HepG2 (cell line): ENCODE measurements around the gene CASKIN1. TPM values are rescaled to one million over a fixed set of nuclear protein-coding genes. Genes with fewer than 3 reads are reported as not detected.

Experiments used
- ATAC-seq: fragments of 200-7000 bp; cut with Tn5 transposase; 3 replicates; pipeline ENCODE4 v1.9.1; 2020; ENCODE audit warnings: mild to moderate bottlenecking, moderate library complexity
- BruUV-seq: library from RNA; stranded (reverse); fragments of 400-500 nt; replicated peaks from 2 replicates; lab custom pipeline; 2021; lab: Mats Ljungman, UMichigan
- CTCF ChIA-PET: fragments of 300-600 bp; formaldehyde crosslinking; extraction: SDS; loops from one replicate; lab custom pipeline; 2021; ENCODE audit warnings: low total read pairs, inconsistent platforms, low intra/inter-chr PET ratio; lab: Yijun Ruan, JAX
- POLR2A ChIA-PET: fragments of 350-600 bp; sonication (Branson Sonifier 250); formaldehyde crosslinking; loops from one replicate; lab custom pipeline; 2020; ENCODE audit warnings: antibody characterized with exemption, inconsistent platforms; lab: Yijun Ruan, JAX
- DNase-seq: peaks from one replicate; pipeline ENCODE4 v3.0.0-alpha.2; 2015; ENCODE audit warnings: low spot score
- FAIRE-seq: peaks from 3 replicates; lab custom pipeline; 2011; peaks lifted over from hg19 to GRCh38; lab: Jason Lieb, UNC
- H2AFZ ChIP-seq: one replicate; pipeline ENCODE4 v1.6.1; 2011; ENCODE audit warnings: low read length, inconsistent platforms
- H3K27ac ChIP-seq: fragments of 300-600 bp; 3 replicates; pipeline ENCODE4 v1.8.0; 2011; ENCODE audit warnings: mixed run types, mild to moderate bottlenecking, mixed read lengths, low read length, inconsistent platforms; ENCODE audit not compliant: insufficient read depth; ENCODE audit errors: extremely low read length
- H3K27me3 ChIP-seq, 2 experiments: fragments of 200-600 bp in 1 of 2; 2 replicates in 1 of 2; 3 replicates in 1 of 2; pipeline versions ENCODE4 v1.6.0 to v1.8.0; 2011; ENCODE audit warnings: low read length in 2 of 2, mild to moderate bottlenecking in 2 of 2, moderate library complexity in 2 of 2, inconsistent platforms in 1 of 2; ENCODE audit not compliant: insufficient read depth in 2 of 2, control insufficient read depth in 1 of 2
- H3K36me3 ChIP-seq, 2 experiments: fragments of 200-600 bp in 1 of 2; replicated peaks in 1 of 2; 2 replicates in 1 of 2; 3 replicates in 1 of 2; pipeline versions ENCODE4 v1.5.1 to v1.8.0; 2011; ENCODE audit warnings: low read length in 2 of 2, inconsistent platforms in 1 of 2; ENCODE audit not compliant: insufficient read depth in 2 of 2, control insufficient read depth in 1 of 2
- H3K4me1 ChIP-seq: 2 replicates; pipeline ENCODE4 v1.5.1; 2012; ENCODE audit warnings: low read length, inconsistent platforms; ENCODE audit not compliant: insufficient read depth
- H3K4me2 ChIP-seq: 2 replicates; pipeline ENCODE4 v1.6.0; 2011; ENCODE audit warnings: low read depth, low read length, inconsistent platforms
- H3K4me3 ChIP-seq, 3 experiments: fragments of 200-600 bp in 1 of 3; sonication (generic), shearing (Covaris generic) in 1 of 3; replicated peaks in 1 of 3; 2 replicates each; pipeline ENCODE4 v1.5.1; 2011 to 2016; ENCODE audit warnings: low read length in 3 of 3, inconsistent platforms in 2 of 3, low read depth in 2 of 3, mild to moderate bottlenecking in 2 of 3, control low read depth in 1 of 3, mixed read lengths in 1 of 3; ENCODE audit not compliant: insufficient read depth in 1 of 3
- H3K79me2 ChIP-seq: one replicate; pipeline ENCODE4 v1.6.1; 2011; ENCODE audit warnings: low read length, inconsistent platforms; ENCODE audit not compliant: insufficient read depth
- H3K9ac ChIP-seq: 2 replicates; pipeline ENCODE4 v1.6.0; 2011; ENCODE audit warnings: mild to moderate bottlenecking, low read depth, low read length, inconsistent platforms; ENCODE audit not compliant: insufficient read depth
- H3K9me3 ChIP-seq: 2 replicates; pipeline ENCODE4 v1.5.1; 2012; ENCODE audit warnings: mild to moderate bottlenecking, low read length
- H4K20me1 ChIP-seq: 2 replicates; pipeline ENCODE4 v1.6.0; 2011; ENCODE audit warnings: inconsistent platforms, mild to moderate bottlenecking, low read length, moderate library complexity; ENCODE audit not compliant: insufficient read depth
- AGO2 ChIP-seq: fragments of 200-400 bp; formaldehyde crosslinking; optimal IDR thresholded peaks from 2 replicates; pipeline ENCODE3; 2017; ENCODE audit warnings: mild to moderate bottlenecking, low read depth, low read length, moderate library complexity
- ESRRA ChIP-seq: sonication (generic); formaldehyde crosslinking; IDR thresholded peaks from 2 replicates; pipeline ENCODE4 v1.5.1; 2020; ENCODE audit warnings: mild to moderate bottlenecking, low read depth, missing genetic modification reagents
- JUNB ChIP-seq: sonication (generic); formaldehyde crosslinking; IDR thresholded peaks from 2 replicates; pipeline ENCODE4 v1.8.0; 2022; ENCODE audit warnings: missing genetic modification reagents, mild to moderate bottlenecking, borderline replicate concordance
- PAX8 ChIP-seq: sonication (generic); formaldehyde crosslinking; IDR thresholded peaks from 2 replicates; pipeline ENCODE4 v1.8.0; 2022; ENCODE audit warnings: mild to moderate bottlenecking, missing genetic modification reagents, borderline replicate concordance
- RBM39 ChIP-seq: fragments of 200-400 bp; formaldehyde crosslinking; IDR thresholded peaks from one replicate; pipeline ENCODE4 v1.6.1; 2018; ENCODE audit warnings: antibody characterized with exemption, mild to moderate bottlenecking, low read depth, low read length; ENCODE audit not compliant: poor library complexity, severe bottlenecking
- SP4 ChIP-seq: sonication (generic); formaldehyde crosslinking; IDR thresholded peaks from 2 replicates; pipeline ENCODE4 v1.8.1; 2023; ENCODE audit warnings: mild to moderate bottlenecking, missing genetic modification reagents
- SPEN ChIP-seq: sonication (generic); formaldehyde crosslinking; IDR thresholded peaks from 2 replicates; pipeline ENCODE4 v1.5.1; 2020; ENCODE audit warnings: low read depth, mild to moderate bottlenecking, missing genetic modification reagents
- ZFP90 ChIP-seq: sonication (generic); formaldehyde crosslinking; IDR thresholded peaks from 2 replicates; pipeline ENCODE4 v1.8.0; 2022; ENCODE audit warnings: missing genetic modification reagents, mild to moderate bottlenecking, inconsistent platforms, borderline replicate concordance
- ZFP91 ChIP-seq: sonication (generic); formaldehyde crosslinking; IDR thresholded peaks from 2 replicates; pipeline ENCODE4 v1.9.0; 2022; ENCODE audit warnings: missing genetic modification reagents, mild to moderate bottlenecking, borderline replicate concordance
- ZHX2 ChIP-seq, 2 experiments: sonication (generic) in 1 of 2; formaldehyde crosslinking in 1 of 2; IDR thresholded peaks; 2 replicates each; pipeline versions ENCODE4 v1.6.1 to v1.9.0; 2014 to 2022; ENCODE audit warnings: antibody characterized with exemption in 1 of 2, borderline replicate concordance in 1 of 2, inconsistent platforms in 1 of 2, low read depth in 1 of 2, missing genetic modification reagents in 1 of 2
- ZNF350 ChIP-seq: sonication (generic); formaldehyde crosslinking; IDR thresholded peaks from 2 replicates; pipeline ENCODE4 v1.4.0; 2020; ENCODE audit warnings: mild to moderate bottlenecking, low read depth, missing genetic modification reagents, borderline replicate concordance
- ZNF704 ChIP-seq: sonication (generic); formaldehyde crosslinking; IDR thresholded peaks from 2 replicates; pipeline ENCODE4 v1.8.1; 2023; ENCODE audit warnings: mild to moderate bottlenecking, inconsistent platforms, moderate library complexity, missing genetic modification reagents, borderline replicate concordance
- ZSCAN29 ChIP-seq: sonication (generic); formaldehyde crosslinking; conservative IDR thresholded peaks from 2 replicates; pipeline ENCODE4 v1.4.0; 2020; ENCODE audit warnings: mild to moderate bottlenecking, missing genetic modification reagents
- WGBS: methylation state at CpG from one replicate; pipeline ENCODE4 v1.1.6; 2017; ENCODE audit warnings: low lambda C conversion rate; 5-methylcytosine and 5-hydroxymethylcytosine counted together
- in situ Hi-C: cut with HindIII; loops from 2 replicates; pipeline ENCODE4 v1.10.0; 2017; ENCODE audit warnings: low pct_unique_long_range_greater_than_20kb; ENCODE audit not compliant: extremely low pct_ligation_motif_present
- intact Hi-C: fragments of 100-400 bp; cut with micrococcal nuclease; formaldehyde crosslinking; loops from one replicate; pipeline ENCODE4 v1.10.0; 2022; ENCODE audit not compliant: unreplicated experiment
- polyA plus RNA-seq, 8 experiments: library from polyadenylated mRNA; depleted of rRNA in 3 of 8; stranded (reverse) in 7 of 8; unstranded in 1 of 8; fragments of >200 nt; fragmentation: Illumina TruSeq in 4 of 8; extraction: Trizol in 4 of 8; gene quantifications; 2 replicates each; pipeline versions ENCODE4 v1.2.1 to v1.2.3, GENCODE V29; 2011 to 2016; ENCODE audit warnings: low read depth in 4 of 8, missing spikeins in 1 of 8, mixed read lengths in 1 of 8; ENCODE audit not compliant: insufficient read depth in 1 of 8
- total RNA-seq, 5 experiments: library from RNA; depleted of rRNA; stranded (reverse); fragments of >200 nt; fragmentation: Illumina TruSeq; extraction: Trizol; gene quantifications; 2 replicates each; pipeline ENCODE4 v1.2.3, GENCODE V29; 2016; ENCODE audit warnings: low read depth in 1 of 5

Gene CASKIN1
- total and polyA plus RNA-seq, 2 of the 13 experiments (the other 11 are each of a cell fraction or from before 2014, with no cell fraction given), result 1.2 to 2.2 TPM

- no peaks in the 10 kb centered on the region for H3K9me3 ChIP-seq
- ChIA-PET POLR2A (interaction anchor here (0.7 to 4.0 kb wide), 13 partner anchors 8 to 218 kb away, joined by 3 to 37 read pairs (median 4); partner anchors contain the start of genes ECI1, RAB26 and RPS2), CTCF (no interaction called here)
- FAIRE-seq, result no peak
- H3K4me3 ChIP-seq, result peak overlapping the region in 2 of 3 experiments; percentile 14 to 95; a peak in 2 of 6 replicates
- DNase-seq, result no peak
- peaks cover 73% of the 10 kb centered on the region for H3K79me2 ChIP-seq
- H3K4me2 ChIP-seq, result peak overlapping the region; percentile 95
- peak overlapping the region; percentile 24; the same call in 1 of the 2 replicates for H3K9ac ChIP-seq
- no peaks in the 10 kb centered on the region; a peak in 1 of 5 replicates for H3K27me3 ChIP-seq
- H4K20me1 ChIP-seq, result peaks cover 55% of the 10 kb centered on the region
- BruUV-seq, result no TSS peak
- peaks cover 74% of the 10 kb centered on the region for H3K4me1 ChIP-seq
- intact Hi-C loops (no loop called here), in situ Hi-C loops (no loop called here)
- peaks cover 0 to 6% of the 10 kb centered on the region in 2 experiments for H3K36me3 ChIP-seq
- no peak overlapping the region for H2AFZ ChIP-seq
- ATAC-seq, result no peak
- peak overlapping the region; percentile 61 for H3K27ac ChIP-seq
- WGBS, result 34% methylated on average over 14 of the region's 15 CpGs
- TF ChIP-seq ESRRA (peak; percentile 6; the same call in 1 of the 2 replicates), ZNF350 (CRISPR knock-in tag) (0 out of 2 replicates have a peak, but pooled peaks have one; percentile 7), ZSCAN29 (CRISPR knock-in tag) (0 out of 2 replicates have a peak, but pooled peaks have one; percentile 69), RBM39 (no peak), ZHX2 (IDR thresholded peaks at IDR 0.05; ENCODE audit: low read depth) (0 out of 2 replicates have a peak, but pooled peaks have one; percentile 0), ZHX2 (CRISPR knock-in tag; IDR thresholded peaks at IDR 0.05; ENCODE audit: borderline replicate concordance) (no peak), SPEN (CRISPR knock-in tag) (0 out of 2 replicates have a peak, but pooled peaks have one; percentile 52), ZFP90 (CRISPR knock-in tag) (0 out of 2 replicates have a peak, but pooled peaks have one; percentile 25), ZFP91 (CRISPR knock-in tag) (peak; percentile 31; the same call in 1 of the 2 replicates), PAX8 (CRISPR knock-in tag) (0 out of 2 replicates have a peak, but pooled peaks have one; percentile 8), JUNB (CRISPR knock-in tag) (no peak), AGO2 (peak; percentile 30), ZNF704 (CRISPR knock-in tag) (0 out of 2 replicates have a peak, but pooled peaks have one; percentile 26), SP4 (peak; percentile 20; the same call in 1 of the 2 replicates)
These were observed 38.2 kb downstream of the CASKIN1 start for GRCh38 chr16:2158262-2158638.
